Thyroid gland (tissue), 4 donors: ENCODE results near the gene CSNK1D. TPM values are rescaled to one million over a fixed set of nuclear protein-coding genes. Genes with fewer than 3 reads are reported as not detected.

Experiments
- DNase-seq, 2 donors: peaks; one replicate each; pipeline ENCODE4 v3.0.0-alpha.2; 2019
- H3K27ac ChIP-seq, 3 donors: fragments of 200-600 bp; sonication (generic); 1 replicate in 2 of 3; 2 replicates in 1 of 3; pipeline ENCODE4 v1.5.1; 2016 to 2019; ENCODE audit warnings: mild to moderate bottlenecking in 1 of 3, moderate library complexity in 1 of 3
- H3K27me3 ChIP-seq: fragments of 200-600 bp; sonication (generic); one replicate; pipeline ENCODE4 v1.5.1; 2019
- H3K36me3 ChIP-seq, 2 donors: fragments of 200-600 bp; sonication (generic); one replicate each; pipeline ENCODE4 v1.5.1; 2016 to 2019
- H3K4me1 ChIP-seq, 2 donors: fragments of 200-600 bp; sonication (generic); one replicate each; pipeline ENCODE4 v1.5.1; 2017 to 2019
- H3K4me3 ChIP-seq, 3 donors: fragments of 200-600 bp; sonication (generic); replicated peaks in 1 of 3; 1 replicate in 2 of 3; 2 replicates in 1 of 3; pipeline ENCODE4 v1.5.1; 2016; ENCODE audit warnings: mild to moderate bottlenecking in 1 of 3
- H3K9me3 ChIP-seq: fragments of 200-600 bp; sonication (generic); one replicate; pipeline ENCODE4 v1.5.1; 2017
- CTCF ChIP-seq, 6 experiments: fragments of 200-600 bp in 3 of 6; fragments of 450-650 bp in 3 of 6; sonication (generic) in 3 of 6; IDR thresholded peaks; one replicate each; pipeline ENCODE4 v1.5.1; 2016 to 2019; ENCODE audit warnings: antibody characterized with exemption in 6 of 6, mild to moderate bottlenecking in 2 of 6, inconsistent platforms in 1 of 6, moderate library complexity in 1 of 6
- POLR2A ChIP-seq, 2 donors: fragments of 450-650 bp; IDR thresholded peaks; one replicate each; pipeline ENCODE4 v1.6.1; 2017; ENCODE audit warnings: antibody characterized with exemption in 2 of 2, mild to moderate bottlenecking in 2 of 2, moderate library complexity in 1 of 2
- WGBS, 2 donors: methylation state at CpG; one replicate each; pipeline ENCODE4 v1.1.5; 2017; 5-methylcytosine and 5-hydroxymethylcytosine counted together
- intact Hi-C: fragments of 100-400 bp; cut with DNase I; formaldehyde crosslinking; loops from one replicate; pipeline ENCODE4 v1.15.1; 2023
- total RNA-seq, 4 donors: library from RNA; depleted of rRNA; stranded (reverse); fragments of >200 nt; gene quantifications; one replicate each; pipeline ENCODE4 v1.2.3, GENCODE V29; 2016

CSNK1D gene
- total RNA-seq, 4 donors from 2014 or later = 47.3 to 91.2 (median 88.7) TPM

DNA sequence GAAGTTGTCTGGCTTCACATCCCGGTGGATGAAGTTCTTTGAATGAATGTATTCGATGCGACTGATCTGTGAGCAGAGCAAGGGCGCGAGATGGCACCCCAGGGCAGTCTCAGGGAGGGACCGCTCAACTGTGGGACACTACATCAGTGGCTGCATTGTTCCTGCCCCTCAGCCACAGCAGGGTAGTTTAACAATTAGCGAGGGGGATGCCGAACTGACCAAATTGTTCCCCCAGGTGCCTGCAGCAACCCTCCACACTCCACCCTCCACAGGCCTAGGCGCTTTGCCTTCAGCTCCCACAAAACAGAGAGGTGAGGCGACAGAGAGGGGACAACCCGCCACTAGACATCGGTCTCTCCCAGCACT lies 20.3 kb downstream of the CSNK1D start:
- Histone ChIP-seq H3K4me1 (no peaks in the 10 kb centered on the region), H3K27me3 (no peaks in the 10 kb centered on the region), H3K27ac (no peak overlapping the region), H3K9me3 (no peaks in the 10 kb centered on the region), H3K4me3 (no peak overlapping the region), H3K36me3 (peaks cover 62 to 76% of the 10 kb centered on the region in 2 donors)
- 92 to 97% methylated on average over 12 of the region's 12 CpGs for WGBS, 2 donors
- intact Hi-C loops = no loop called here
- no peak for DNase-seq
- no peak for TF ChIP-seq CTCF (IDR thresholded peaks at IDR 0.05)
- no peak for TF ChIP-seq POLR2A (IDR thresholded peaks at IDR 0.05)

DNA sequence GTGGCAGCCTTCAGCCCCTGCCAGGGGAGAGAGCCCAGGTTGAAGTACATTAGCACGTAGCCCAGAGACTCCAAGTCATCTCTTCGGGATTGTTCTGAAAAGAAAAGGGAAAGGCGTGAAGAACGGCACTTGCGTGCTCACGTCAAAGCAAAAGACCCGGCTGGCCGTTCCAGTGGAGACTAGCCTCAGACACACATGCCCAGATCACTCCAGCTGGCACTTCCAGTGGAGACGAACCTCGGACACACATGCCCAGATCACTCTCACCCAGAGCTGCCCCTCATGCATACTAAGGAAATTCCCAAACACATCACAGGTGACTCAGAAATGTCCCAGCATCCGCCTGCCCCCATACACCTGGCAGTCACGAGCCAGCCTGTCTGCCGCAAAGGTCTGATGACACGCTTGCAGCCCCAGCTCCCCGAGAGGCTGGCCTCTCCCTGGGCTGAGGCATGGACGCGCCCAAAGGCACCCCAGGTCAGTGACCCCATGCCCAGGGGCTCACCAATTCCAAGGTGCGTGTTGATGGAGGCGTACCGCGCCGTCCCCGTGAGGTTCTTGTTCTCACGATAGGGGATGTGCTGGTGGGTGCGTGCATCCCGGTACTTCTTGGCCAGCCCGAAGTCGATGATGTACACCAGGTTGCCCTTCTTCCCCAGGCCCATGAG lies 20.9 kb downstream of the CSNK1D start:
- no peak for DNase-seq
- intact Hi-C loops = no loop called here
- Histone ChIP-seq H3K27me3 (no peaks in the 10 kb centered on the region), H3K36me3 (peaks cover 67 to 78% of the 10 kb centered on the region in 2 donors), H3K4me3 (no peak overlapping the region), H3K9me3 (no peaks in the 10 kb centered on the region), H3K4me1 (peaks cover 0 to 3% of the 10 kb centered on the region in 2 donors), H3K27ac (no peak overlapping the region)
- TF ChIP-seq POLR2A (IDR thresholded peaks at IDR 0.05) (no peak), CTCF (IDR thresholded peaks at IDR 0.05) (no peak)
- 95 to 96% methylated on average over 16 to 20 of the region's 28 CpGs for WGBS, 2 donors

DNA sequence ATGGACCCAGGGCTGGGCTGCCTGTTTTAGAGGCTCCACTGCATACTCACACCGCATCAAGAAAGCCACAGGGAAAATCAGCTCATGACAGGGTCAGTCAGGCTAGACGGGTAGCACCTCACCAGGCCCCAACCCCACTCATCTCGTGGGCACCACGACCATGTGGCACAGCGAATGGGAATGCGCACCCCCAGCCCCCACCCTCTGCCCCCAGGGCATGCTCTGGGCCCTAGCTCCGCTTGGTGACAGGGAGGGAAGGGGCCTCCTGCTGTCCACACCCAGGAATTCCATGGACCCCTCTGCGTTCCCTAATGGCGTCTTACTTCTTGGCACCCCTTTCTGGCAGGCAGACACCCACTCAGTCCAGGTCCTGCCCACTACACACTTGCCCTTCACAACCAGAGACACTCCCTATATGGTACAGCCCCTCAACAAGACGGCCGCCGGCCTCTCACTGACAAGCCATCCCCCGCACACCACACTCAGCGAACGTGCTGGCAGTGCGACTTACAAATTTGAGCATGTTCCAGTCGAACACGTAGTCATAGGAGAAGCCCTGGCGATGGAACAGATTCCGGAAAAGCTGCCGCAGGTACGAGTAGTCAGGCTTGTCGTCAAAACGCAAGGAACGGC lies 22.5 kb downstream of the CSNK1D start:
- 91 to 95% methylated on average over 21 to 24 of the region's 25 CpGs for WGBS, 2 donors
- DNase-seq = no peak
- intact Hi-C loops = no loop called here

GRCh38 chr17:82249896-82250581 lies 23.5 kb downstream of the CSNK1D start:
- H3K9me3 ChIP-seq = no peaks in the 10 kb centered on the region
- WGBS, 2 donors = 83 to 92% methylated on average over 33 of the region's 33 CpGs
- no peak overlapping the region for H3K27ac ChIP-seq
- H3K4me1 ChIP-seq = peaks cover 7 to 22% of the 10 kb centered on the region in 2 donors
- H3K27me3 ChIP-seq = no peaks in the 10 kb centered on the region
- intact Hi-C loops = no loop called here
- DNase-seq = no peak
- no peak overlapping the region for H3K4me3 ChIP-seq
- H3K36me3 ChIP-seq = peaks cover 78 to 92% of the 10 kb centered on the region in 2 donors
- TF ChIP-seq CTCF (IDR thresholded peaks at IDR 0.05) (no peak), POLR2A (IDR thresholded peaks at IDR 0.05) (no peak)

More for the DNA sequence above, 22.5 kb downstream of the CSNK1D start:
- Histone ChIP-seq H3K27ac (no peak overlapping the region), H3K4me3 (no peak overlapping the region), H3K9me3 (no peaks in the 10 kb centered on the region), H3K36me3 (peaks cover 72 to 89% of the 10 kb centered on the region in 2 donors), H3K27me3 (no peaks in the 10 kb centered on the region), H3K4me1 (peaks cover 7 to 19% of the 10 kb centered on the region in 2 donors)
- TF ChIP-seq CTCF (IDR thresholded peaks at IDR 0.05) = no peak
